Measurements from ENCODE around the gene EYS.
"Not testable (repeated sequence)": the region's sequence is repeated elsewhere in the genome, so short reads cannot be mapped to it uniquely, and the experiment has no call there.

Gene EYS

GRCh38 chr6:64034291-64034690 lies 1672.7 kb downstream of the EYS start:
- H3K79me2 ChIP-seq (ENCODE audit: control insufficient read depth, low read length), result no peaks in the 10 kb centered on the region
- no peak overlapping the region for H3K4me2 ChIP-seq (ENCODE audit: low read length)
- H3K9me3 ChIP-seq (ENCODE audit: control insufficient read depth, insufficient read depth, low read length), result no peaks in the 10 kb centered on the region
- H4K20me1 ChIP-seq (ENCODE audit: control insufficient read depth, insufficient read depth, low read depth, low read length), result no peaks in the 10 kb centered on the region
- TF ChIP-seq EZH2phosphoT487 (IDR thresholded peaks at IDR 0.05; ENCODE audit: borderline replicate concordance, low read length) (no peak), CTCF (IDR thresholded peaks at IDR 0.05; ENCODE audit: low read depth, low read length, poor library complexity, severe bottlenecking) (no peak)
- H3K9me2 ChIP-seq (replicated peaks; ENCODE audit: control insufficient read depth, low read length), result no peaks in the 10 kb centered on the region
- H3K27me3 ChIP-seq (ENCODE audit: control insufficient read depth, low read length), result no peaks in the 10 kb centered on the region
- no peaks in the 10 kb centered on the region for H3K4me1 ChIP-seq (ENCODE audit: control insufficient read depth, low read length)
- no peak overlapping the region for H3K4me3 ChIP-seq (ENCODE audit: low read length)
- no peaks in the 10 kb centered on the region for H3K36me3 ChIP-seq (ENCODE audit: control insufficient read depth, low read length)
- no peak overlapping the region for H3K27ac ChIP-seq (ENCODE audit: low read depth, low read length)
- H3F3A ChIP-seq (ENCODE audit: control insufficient read depth, insufficient read depth), result no peaks in the 10 kb centered on the region

- H3K27me3 ChIP-seq (ENCODE audit: control insufficient read depth, low read length); H3K4me2 ChIP-seq (ENCODE audit: low read length); H3K4me1 ChIP-seq (ENCODE audit: control insufficient read depth, low read length); H4K20me1 ChIP-seq (ENCODE audit: control insufficient read depth, insufficient read depth, low read depth, low read length); H3K9me3 ChIP-seq (ENCODE audit: control insufficient read depth, insufficient read depth, low read length); H3K4me3 ChIP-seq (ENCODE audit: low read length); H3K9me2 ChIP-seq (replicated peaks; ENCODE audit: control insufficient read depth, low read length); H3K36me3 ChIP-seq (ENCODE audit: control insufficient read depth, low read length); H3K27ac ChIP-seq (ENCODE audit: low read depth, low read length); H3F3A ChIP-seq (ENCODE audit: control insufficient read depth, insufficient read depth); H3K79me2 ChIP-seq (ENCODE audit: control insufficient read depth, low read length): not testable (repeated sequence)
Measured at GRCh38 chr6:64030950-64031618, 1675.9 kb downstream of the EYS start.

GRCh38 chr6:64023693-64024092 lies 1683.3 kb downstream of the EYS start:
- H3K4me1 ChIP-seq (ENCODE audit: control insufficient read depth, low read length), result no peaks in the 10 kb centered on the region
- no peaks in the 10 kb centered on the region for H4K20me1 ChIP-seq (ENCODE audit: control insufficient read depth, insufficient read depth, low read depth, low read length)
- TF ChIP-seq CTCF (IDR thresholded peaks at IDR 0.05; ENCODE audit: low read depth, low read length, poor library complexity, severe bottlenecking) (no peak), EZH2phosphoT487 (IDR thresholded peaks at IDR 0.05; ENCODE audit: borderline replicate concordance, low read length) (no peak)
- H3K4me2 ChIP-seq (ENCODE audit: low read length), result no peak overlapping the region
- no peak overlapping the region for H3K4me3 ChIP-seq (ENCODE audit: low read length)
- H3K9me2 ChIP-seq (replicated peaks; ENCODE audit: control insufficient read depth, low read length), result no peaks in the 10 kb centered on the region
- H3K79me2 ChIP-seq (ENCODE audit: control insufficient read depth, low read length), result no peaks in the 10 kb centered on the region
- no peaks in the 10 kb centered on the region for H3K36me3 ChIP-seq (ENCODE audit: control insufficient read depth, low read length)
- no peaks in the 10 kb centered on the region for H3K27me3 ChIP-seq (ENCODE audit: control insufficient read depth, low read length)
- no peaks in the 10 kb centered on the region for H3F3A ChIP-seq (ENCODE audit: control insufficient read depth, insufficient read depth)
- H3K27ac ChIP-seq (ENCODE audit: low read depth, low read length), result no peak overlapping the region
- H3K9me3 ChIP-seq (ENCODE audit: control insufficient read depth, insufficient read depth, low read length), result no peaks in the 10 kb centered on the region

- no peaks in the 10 kb centered on the region for H3F3A ChIP-seq (ENCODE audit: control insufficient read depth, insufficient read depth)
- H3K79me2 ChIP-seq (ENCODE audit: control insufficient read depth, low read length), result no peaks in the 10 kb centered on the region
- no peaks in the 10 kb centered on the region for H3K4me1 ChIP-seq (ENCODE audit: control insufficient read depth, low read length)
- no peak overlapping the region for H3K27ac ChIP-seq (ENCODE audit: low read depth, low read length)
- no peak overlapping the region for H3K4me2 ChIP-seq (ENCODE audit: low read length)
- no peaks in the 10 kb centered on the region for H3K36me3 ChIP-seq (ENCODE audit: control insufficient read depth, low read length)
- H3K27me3 ChIP-seq (ENCODE audit: control insufficient read depth, low read length), result no peaks in the 10 kb centered on the region
- H3K9me3 ChIP-seq (ENCODE audit: control insufficient read depth, insufficient read depth, low read length), result no peaks in the 10 kb centered on the region
- no peaks in the 10 kb centered on the region for H4K20me1 ChIP-seq (ENCODE audit: control insufficient read depth, insufficient read depth, low read depth, low read length)
- TF ChIP-seq CTCF (IDR thresholded peaks at IDR 0.05; ENCODE audit: low read depth, low read length, poor library complexity, severe bottlenecking), result no peak
- no peak for TF ChIP-seq EZH2phosphoT487 (IDR thresholded peaks at IDR 0.05; ENCODE audit: borderline replicate concordance, low read length)
- no peak overlapping the region for H3K4me3 ChIP-seq (ENCODE audit: low read length)
- no peaks in the 10 kb centered on the region for H3K9me2 ChIP-seq (replicated peaks; ENCODE audit: control insufficient read depth, low read length)
Measured at GRCh38 chr6:64014595-64014994, 1692.4 kb downstream of the EYS start.
